IPS-20b (cell line): ENCODE results near the gene SEPTIN5.
A peak's percentile ranks its signal among the peaks of the same experiment; 100 is the strongest.

ENCODE experiments used
- H3K27ac ChIP-seq: one replicate; pipeline ENCODE4 v1.5.1; 2013; ENCODE audit warnings: low read length
- H3K27me3 ChIP-seq: 2 replicates; pipeline ENCODE4 v1.6.1; 2013; ENCODE audit warnings: mild to moderate bottlenecking, low read length, inconsistent platforms; ENCODE audit not compliant: insufficient read depth
- H3K36me3 ChIP-seq: 2 replicates; pipeline ENCODE4 v1.6.1; 2013; ENCODE audit warnings: low read depth, mild to moderate bottlenecking, inconsistent platforms, low read length, moderate library complexity; ENCODE audit not compliant: insufficient read depth
- H3K4me1 ChIP-seq: 2 replicates; pipeline ENCODE4 v1.6.1; 2013; ENCODE audit warnings: mild to moderate bottlenecking, control low read depth, inconsistent platforms, low read length, moderate library complexity; ENCODE audit not compliant: insufficient read depth
- H3K4me3 ChIP-seq: 2 replicates; pipeline ENCODE4 v1.5.1; 2013; ENCODE audit warnings: mild to moderate bottlenecking, low read length, inconsistent platforms
- H3K9ac ChIP-seq: 2 replicates; pipeline ENCODE4 v1.6.1; 2013; ENCODE audit warnings: low read depth, mild to moderate bottlenecking, inconsistent platforms, low read length, moderate library complexity
- H3K9me3 ChIP-seq: 2 replicates; pipeline ENCODE4 v1.6.1; 2013; ENCODE audit warnings: mild to moderate bottlenecking, low read depth, low read length, inconsistent platforms; ENCODE audit not compliant: insufficient read depth

SEPTIN5 gene

GRCh38 chr22:19765477-19766239 is 51.4 kb downstream of the SEPTIN5 start:
- Histone ChIP-seq H3K27me3 (peaks cover 98% of the 10 kb centered on the region), H3K9ac (no peak overlapping the region), H3K36me3 (no peaks in the 10 kb centered on the region), H3K4me3 (peak overlapping the region; percentile 35; the same call in 1 of the 2 replicates), H3K9me3 (peaks cover 6% of the 10 kb centered on the region; the same call in 1 of the 2 replicates), H3K27ac (no peak overlapping the region), H3K4me1 (peaks cover 3% of the 10 kb centered on the region; the same call in 1 of the 2 replicates)

GRCh38 chr22:19766240-19766510 is 51.9 kb downstream of the SEPTIN5 start:
- Histone ChIP-seq H3K9me3 (peaks cover 6% of the 10 kb centered on the region; the same call in 1 of the 2 replicates), H3K9ac (no peak overlapping the region), H3K36me3 (no peaks in the 10 kb centered on the region), H3K4me3 (no peak overlapping the region), H3K4me1 (peaks cover 3% of the 10 kb centered on the region; the same call in 1 of the 2 replicates), H3K27me3 (peaks cover 100% of the 10 kb centered on the region), H3K27ac (no peak overlapping the region)

- H3K36me3 ChIP-seq: no peaks in the 10 kb centered on the region
- no peak overlapping the region for H3K9ac ChIP-seq
- peaks cover 100% of the 10 kb centered on the region for H3K27me3 ChIP-seq
- H3K4me3 ChIP-seq: no peak overlapping the region
- H3K9me3 ChIP-seq: peaks cover 6% of the 10 kb centered on the region; the same call in 1 of the 2 replicates
- H3K4me1 ChIP-seq: peaks cover 3% of the 10 kb centered on the region; the same call in 1 of the 2 replicates
- H3K27ac ChIP-seq: no peak overlapping the region
Measured at GRCh38 chr22:19766511-19767426, 52.5 kb downstream of the SEPTIN5 start.

- no peak overlapping the region for H3K9ac ChIP-seq
- peaks cover 3% of the 10 kb centered on the region; the same call in 1 of the 2 replicates for H3K4me1 ChIP-seq
- no peaks in the 10 kb centered on the region; the same call in 1 of the 2 replicates for H3K9me3 ChIP-seq
- peaks cover 100% of the 10 kb centered on the region for H3K27me3 ChIP-seq
- no peaks in the 10 kb centered on the region for H3K36me3 ChIP-seq
- peak overlapping the region; percentile 7; the same call in 1 of the 2 replicates for H3K4me3 ChIP-seq
- H3K27ac ChIP-seq: no peak overlapping the region
Measured at GRCh38 chr22:19767427-19768341, 53.4 kb downstream of the SEPTIN5 start.

- no peak overlapping the region for H3K4me3 ChIP-seq
Measured at GRCh38 chr22:19769393-19769715, 55.1 kb downstream of the SEPTIN5 start.

GRCh38 chr22:19770349-19771220 is 56.3 kb downstream of the SEPTIN5 start:
- Histone ChIP-seq H3K36me3 (no peaks in the 10 kb centered on the region), H3K27me3 (peaks cover 90% of the 10 kb centered on the region), H3K4me3 (no peak overlapping the region), H3K9me3 (no peaks in the 10 kb centered on the region), H3K27ac (no peak overlapping the region), H3K4me1 (peaks cover 3% of the 10 kb centered on the region; the same call in 1 of the 2 replicates), H3K9ac (no peak overlapping the region)

More at GRCh38 chr22:19769393-19769715, 55.1 kb downstream of the SEPTIN5 start:
- Histone ChIP-seq H3K4me1 (peaks cover 3% of the 10 kb centered on the region; the same call in 1 of the 2 replicates), H3K9ac (no peak overlapping the region), H3K27me3 (peaks cover 100% of the 10 kb centered on the region), H3K9me3 (no peaks in the 10 kb centered on the region), H3K36me3 (no peaks in the 10 kb centered on the region), H3K27ac (no peak overlapping the region)

GRCh38 chr22:19772422-19772672 is 58.0 kb downstream of the SEPTIN5 start:
- H3K9me3 ChIP-seq: no peaks in the 10 kb centered on the region
- H3K36me3 ChIP-seq: no peaks in the 10 kb centered on the region
- no peak overlapping the region for H3K4me3 ChIP-seq
- peaks cover 3% of the 10 kb centered on the region; the same call in 1 of the 2 replicates for H3K4me1 ChIP-seq
- no peak overlapping the region for H3K27ac ChIP-seq
- peaks cover 73% of the 10 kb centered on the region for H3K27me3 ChIP-seq
- H3K9ac ChIP-seq: no peak overlapping the region
